ENCODE measurements around the gene RNF145.

Gene RNF145

DNA sequence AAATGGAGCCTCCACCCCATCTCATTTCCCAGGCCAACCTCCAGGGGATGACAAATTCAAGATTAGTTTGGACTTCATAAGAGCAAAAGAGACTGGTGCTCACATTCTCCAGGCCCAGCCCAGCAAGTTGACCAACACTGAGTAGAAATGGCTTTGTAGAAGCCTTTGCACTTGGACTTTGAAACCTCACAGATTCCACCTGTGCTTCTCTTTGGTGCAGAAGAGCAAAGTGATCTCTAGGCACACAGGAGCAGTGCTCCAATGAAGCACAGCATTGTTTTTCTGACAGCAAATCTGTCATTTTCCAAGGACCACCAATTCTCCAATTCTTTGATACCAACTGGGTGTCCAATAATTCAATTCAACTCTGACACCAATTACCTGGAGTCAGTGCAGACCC lies 17.1 kb upstream of the RNF145 start:
- Histone ChIP-seq H3K18ac (ENCODE audit: low read length) (no peak overlapping the region), H3K4ac (ENCODE audit: low read depth, low read length) (no peak overlapping the region), H3K36me3 (ENCODE audit: control insufficient read depth, insufficient read depth, low read length) (no peaks in the 10 kb centered on the region), H3K4me3 (ENCODE audit: low read length) (no peak overlapping the region), H3K79me1 (ENCODE audit: low read length) (no peaks in the 10 kb centered on the region), H3K79me2 (ENCODE audit: control insufficient read depth, insufficient read depth, low read length) (no peaks in the 10 kb centered on the region), H3K23ac (ENCODE audit: low read length) (no peak overlapping the region), H3K56ac (ENCODE audit: low read length) (no peak overlapping the region), H3K4me2 (ENCODE audit: low read length) (no peak overlapping the region), H3K9ac (ENCODE audit: low read length) (no peak overlapping the region), H4K5ac (ENCODE audit: low read length) (no peak overlapping the region), H2AK5ac (ENCODE audit: low read length) (no peak overlapping the region), H2BK120ac (ENCODE audit: low read depth, low read length) (no peak overlapping the region), H2BK15ac (replicated peaks; ENCODE audit: low read depth) (no peak overlapping the region), H3K27ac (ENCODE audit: low read depth, low read length) (no peak overlapping the region), H3K27me3 (ENCODE audit: insufficient read depth, low read length, poor library complexity) (no peaks in the 10 kb centered on the region), H4K8ac (ENCODE audit: low read depth, low read length) (no peak overlapping the region), H3K4me1 (ENCODE audit: control insufficient read depth, low read depth, low read length) (no peaks in the 10 kb centered on the region), H2BK5ac (ENCODE audit: low read length) (no peak overlapping the region)
- no peak for DNase-seq

DNA sequence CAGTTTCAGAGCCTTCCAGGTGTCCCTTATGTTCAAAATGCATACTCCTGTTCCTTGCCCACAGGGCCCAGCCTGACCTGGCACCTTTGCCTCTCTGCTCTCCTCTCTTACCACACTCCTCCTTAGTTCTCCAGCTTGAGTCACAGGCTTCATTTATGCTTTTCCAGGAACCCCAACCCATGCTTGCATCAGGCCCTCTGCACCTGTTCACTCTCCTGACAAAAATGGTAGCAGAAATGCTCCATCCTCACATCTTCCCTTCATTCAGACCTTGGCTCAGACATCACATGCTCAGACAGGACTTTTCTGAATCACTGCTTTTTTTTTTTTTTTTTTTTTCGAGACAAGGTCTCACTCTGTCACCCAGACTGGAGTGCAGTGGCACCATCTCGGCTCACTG lies 15.1 kb upstream of the RNF145 start:
- Histone ChIP-seq H3K79me1 (ENCODE audit: low read length) (no peaks in the 10 kb centered on the region), H2BK15ac (replicated peaks; ENCODE audit: low read depth) (no peak overlapping the region), H3K4me2 (ENCODE audit: low read length) (no peak overlapping the region), H3K4me3 (ENCODE audit: low read length) (no peak overlapping the region), H4K8ac (ENCODE audit: low read depth, low read length) (no peak overlapping the region), H2AK5ac (ENCODE audit: low read length) (no peak overlapping the region), H3K4ac (ENCODE audit: low read depth, low read length) (no peak overlapping the region), H2BK120ac (ENCODE audit: low read depth, low read length) (no peak overlapping the region), H4K5ac (ENCODE audit: low read length) (no peak overlapping the region), H3K56ac (ENCODE audit: low read length) (no peak overlapping the region), H2BK5ac (ENCODE audit: low read length) (no peak overlapping the region), H3K4me1 (ENCODE audit: control insufficient read depth, low read depth, low read length) (no peaks in the 10 kb centered on the region), H3K23ac (ENCODE audit: low read length) (no peak overlapping the region), H3K18ac (ENCODE audit: low read length) (no peak overlapping the region), H3K36me3 (ENCODE audit: control insufficient read depth, insufficient read depth, low read length) (no peaks in the 10 kb centered on the region), H3K79me2 (ENCODE audit: control insufficient read depth, insufficient read depth, low read length) (no peaks in the 10 kb centered on the region), H3K27me3 (ENCODE audit: insufficient read depth, low read length, poor library complexity) (no peaks in the 10 kb centered on the region), H3K27ac (ENCODE audit: low read depth, low read length) (no peak overlapping the region), H3K9ac (ENCODE audit: low read length) (no peak overlapping the region)
- no peak for DNase-seq
- WGBS (ENCODE audit: extremely low coverage, insufficient coverage, low lambda C conversion rate): no CpG with 5 or more reads among the region's 2 CpGs

DNA sequence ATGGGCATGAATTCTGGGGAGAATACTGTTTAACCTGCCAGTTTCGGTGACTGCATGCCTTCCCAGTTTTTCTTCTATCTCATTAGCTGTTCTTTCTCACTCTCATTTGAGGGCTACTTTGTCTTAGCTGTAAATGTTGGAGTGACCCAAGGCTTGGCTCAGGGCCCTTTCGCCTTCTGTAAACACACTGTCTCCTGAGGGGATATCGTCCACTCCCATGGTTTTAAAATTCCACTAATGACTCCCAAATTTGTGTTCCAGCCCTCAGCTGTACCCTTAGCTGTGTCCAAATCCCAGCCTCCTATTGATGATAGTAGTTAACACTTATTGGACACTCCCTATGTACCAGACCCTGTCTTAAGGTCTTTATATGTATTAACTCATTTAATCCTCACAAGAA lies 14.1 kb upstream of the RNF145 start:
- H3K4me2 ChIP-seq (ENCODE audit: low read length): no peak overlapping the region
- no peaks in the 10 kb centered on the region for H3K36me3 ChIP-seq (ENCODE audit: control insufficient read depth, insufficient read depth, low read length)
- H3K56ac ChIP-seq (ENCODE audit: low read length): no peak overlapping the region
- H3K79me2 ChIP-seq (ENCODE audit: control insufficient read depth, insufficient read depth, low read length): no peaks in the 10 kb centered on the region
- no peaks in the 10 kb centered on the region for H3K27me3 ChIP-seq (ENCODE audit: insufficient read depth, low read length, poor library complexity)
- H3K18ac ChIP-seq (ENCODE audit: low read length): no peak overlapping the region
- no peak overlapping the region for H3K27ac ChIP-seq (ENCODE audit: low read depth, low read length)
- H4K8ac ChIP-seq (ENCODE audit: low read depth, low read length): no peak overlapping the region
- no peaks in the 10 kb centered on the region for H3K79me1 ChIP-seq (ENCODE audit: low read length)
- no peak overlapping the region for H4K5ac ChIP-seq (ENCODE audit: low read length)
- no peak overlapping the region for H2BK5ac ChIP-seq (ENCODE audit: low read length)
- no CpG with 5 or more reads among the region's 3 CpGs for WGBS (ENCODE audit: extremely low coverage, insufficient coverage, low lambda C conversion rate)
- no peak for DNase-seq
- H2AK5ac ChIP-seq (ENCODE audit: low read length): no peak overlapping the region
- H2BK15ac ChIP-seq (replicated peaks; ENCODE audit: low read depth): no peak overlapping the region
- no peak overlapping the region for H3K4ac ChIP-seq (ENCODE audit: low read depth, low read length)
- H3K4me3 ChIP-seq (ENCODE audit: low read length): no peak overlapping the region
- no peak overlapping the region for H3K9ac ChIP-seq (ENCODE audit: low read length)
- no peak overlapping the region for H3K23ac ChIP-seq (ENCODE audit: low read length)
- H3K4me1 ChIP-seq (ENCODE audit: control insufficient read depth, low read depth, low read length): no peaks in the 10 kb centered on the region
- H2BK120ac ChIP-seq (ENCODE audit: low read depth, low read length): no peak overlapping the region

DNA sequence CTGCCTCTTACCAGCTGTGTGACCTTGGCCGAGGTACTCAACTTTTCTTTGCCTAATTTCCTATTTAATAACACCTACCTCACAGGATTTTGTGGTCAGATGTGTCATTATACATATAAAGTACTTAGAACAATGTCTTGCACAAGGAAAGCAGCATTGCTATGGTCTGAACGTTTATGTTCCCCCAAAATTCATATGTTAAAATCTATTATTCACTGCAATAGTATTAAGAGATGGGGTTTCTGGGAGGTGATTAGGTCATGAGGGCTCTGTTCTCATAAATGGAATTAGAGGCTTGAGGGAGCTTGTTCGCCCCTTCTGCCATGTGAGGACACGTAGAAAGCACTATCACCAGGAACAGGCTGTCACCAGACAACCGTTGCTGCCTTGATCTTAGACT lies 10.9 kb upstream of the RNF145 start:
- no CpG with 5 or more reads among the region's 5 CpGs for WGBS (ENCODE audit: extremely low coverage, insufficient coverage, low lambda C conversion rate)

DNA sequence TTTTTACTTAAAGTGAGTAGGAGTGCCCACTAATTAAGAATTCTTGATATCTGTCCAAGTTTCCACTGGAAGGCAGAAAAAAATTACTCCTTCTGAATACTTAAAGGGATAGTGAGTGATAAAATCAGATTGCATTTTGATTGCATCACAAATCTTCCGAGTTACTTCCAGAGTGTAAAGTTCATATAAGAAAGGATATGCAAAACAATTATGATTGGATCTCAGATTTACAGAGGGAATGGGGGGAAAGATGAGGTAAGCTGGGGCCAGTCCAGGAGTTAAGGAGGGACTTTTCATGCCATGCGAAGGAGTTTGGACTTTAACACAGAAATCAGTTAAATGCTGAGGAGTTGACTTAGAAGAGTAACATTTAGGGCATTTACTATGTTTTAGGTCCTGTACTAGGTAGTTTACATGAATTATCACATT lies 9.3 kb upstream of the RNF145 start:
- no peak overlapping the region for H3K4me3 ChIP-seq (ENCODE audit: low read length)
- H2BK120ac ChIP-seq (ENCODE audit: low read depth, low read length): no peak overlapping the region
- H2AK5ac ChIP-seq (ENCODE audit: low read length): no peak overlapping the region
- H4K8ac ChIP-seq (ENCODE audit: low read depth, low read length): no peak overlapping the region
- no peaks in the 10 kb centered on the region for H3K4me1 ChIP-seq (ENCODE audit: control insufficient read depth, low read depth, low read length)
- H3K27ac ChIP-seq (ENCODE audit: low read depth, low read length): no peak overlapping the region
- no peak overlapping the region for H3K18ac ChIP-seq (ENCODE audit: low read length)
- H2BK15ac ChIP-seq (replicated peaks; ENCODE audit: low read depth): no peak overlapping the region
- no peak overlapping the region for H3K4me2 ChIP-seq (ENCODE audit: low read length)
- no peak overlapping the region for H3K23ac ChIP-seq (ENCODE audit: low read length)
- no peaks in the 10 kb centered on the region for H3K79me1 ChIP-seq (ENCODE audit: low read length)
- no peak for DNase-seq
- no peaks in the 10 kb centered on the region for H3K79me2 ChIP-seq (ENCODE audit: control insufficient read depth, insufficient read depth, low read length)
- H3K56ac ChIP-seq (ENCODE audit: low read length): no peak overlapping the region
- no peak overlapping the region for H3K9ac ChIP-seq (ENCODE audit: low read length)
- H2BK5ac ChIP-seq (ENCODE audit: low read length): no peak overlapping the region
- H3K27me3 ChIP-seq (ENCODE audit: insufficient read depth, low read length, poor library complexity): no peaks in the 10 kb centered on the region
- WGBS (ENCODE audit: extremely low coverage, insufficient coverage, low lambda C conversion rate): no CpG with 5 or more reads among the region's 2 CpGs
- no peak overlapping the region for H4K5ac ChIP-seq (ENCODE audit: low read length)
- no peaks in the 10 kb centered on the region for H3K36me3 ChIP-seq (ENCODE audit: control insufficient read depth, insufficient read depth, low read length)
- no peak overlapping the region for H3K4ac ChIP-seq (ENCODE audit: low read depth, low read length)

More for the DNA sequence above, 10.9 kb upstream of the RNF145 start:
- H4K5ac ChIP-seq (ENCODE audit: low read length): no peak overlapping the region
- no peak overlapping the region for H3K23ac ChIP-seq (ENCODE audit: low read length)
- no peak overlapping the region for H2AK5ac ChIP-seq (ENCODE audit: low read length)
- no peaks in the 10 kb centered on the region for H3K36me3 ChIP-seq (ENCODE audit: control insufficient read depth, insufficient read depth, low read length)
- no peak overlapping the region for H3K56ac ChIP-seq (ENCODE audit: low read length)
- no peak overlapping the region for H3K9ac ChIP-seq (ENCODE audit: low read length)
- H3K27me3 ChIP-seq (ENCODE audit: insufficient read depth, low read length, poor library complexity): no peaks in the 10 kb centered on the region
- DNase-seq: no peak
- no peak overlapping the region for H3K4ac ChIP-seq (ENCODE audit: low read depth, low read length)
- no peaks in the 10 kb centered on the region for H3K4me1 ChIP-seq (ENCODE audit: control insufficient read depth, low read depth, low read length)
- H3K18ac ChIP-seq (ENCODE audit: low read length): no peak overlapping the region
- H4K8ac ChIP-seq (ENCODE audit: low read depth, low read length): no peak overlapping the region
- no peaks in the 10 kb centered on the region for H3K79me2 ChIP-seq (ENCODE audit: control insufficient read depth, insufficient read depth, low read length)
- H2BK5ac ChIP-seq (ENCODE audit: low read length): no peak overlapping the region
- H3K79me1 ChIP-seq (ENCODE audit: low read length): no peaks in the 10 kb centered on the region
- H3K4me2 ChIP-seq (ENCODE audit: low read length): no peak overlapping the region
- H2BK15ac ChIP-seq (replicated peaks; ENCODE audit: low read depth): no peak overlapping the region
- no peak overlapping the region for H3K27ac ChIP-seq (ENCODE audit: low read depth, low read length)
- no peak overlapping the region for H2BK120ac ChIP-seq (ENCODE audit: low read depth, low read length)
- no peak overlapping the region for H3K4me3 ChIP-seq (ENCODE audit: low read length)

DNA sequence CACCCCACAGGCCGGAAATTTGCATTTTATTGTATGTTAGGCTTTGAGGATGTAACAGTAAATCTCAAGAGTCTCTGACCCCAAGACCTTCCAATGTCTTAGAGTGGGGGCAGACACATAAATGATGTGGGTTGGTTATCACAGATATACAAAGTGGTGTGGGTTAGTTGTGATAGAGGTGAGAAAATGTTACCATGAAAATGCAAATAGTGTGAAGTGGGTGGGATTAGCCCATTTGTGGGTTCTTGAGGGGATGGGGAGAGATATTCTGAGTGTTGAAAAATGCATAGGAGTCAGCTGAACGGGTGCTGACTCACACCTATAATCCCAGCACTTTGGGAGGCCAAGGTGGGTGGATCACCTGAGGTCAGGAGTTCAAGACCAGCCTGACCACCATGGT lies 7.9 kb upstream of the RNF145 start:
- no peak overlapping the region for H3K4me3 ChIP-seq (ENCODE audit: low read length)
- H2BK120ac ChIP-seq (ENCODE audit: low read depth, low read length): no peak overlapping the region
- no peak overlapping the region for H3K56ac ChIP-seq (ENCODE audit: low read length)
- H3K27ac ChIP-seq (ENCODE audit: low read depth, low read length): no peak overlapping the region
- H2AK5ac ChIP-seq (ENCODE audit: low read length): no peak overlapping the region
- no peaks in the 10 kb centered on the region for H3K36me3 ChIP-seq (ENCODE audit: control insufficient read depth, insufficient read depth, low read length)
- no peaks in the 10 kb centered on the region for H3K27me3 ChIP-seq (ENCODE audit: insufficient read depth, low read length, poor library complexity)
- no peaks in the 10 kb centered on the region for H3K79me2 ChIP-seq (ENCODE audit: control insufficient read depth, insufficient read depth, low read length)
- WGBS (ENCODE audit: extremely low coverage, insufficient coverage, low lambda C conversion rate): no CpG with 5 or more reads among the region's 2 CpGs
- H3K4me2 ChIP-seq (ENCODE audit: low read length): no peak overlapping the region
- H2BK15ac ChIP-seq (replicated peaks; ENCODE audit: low read depth): no peak overlapping the region
- H3K9ac ChIP-seq (ENCODE audit: low read length): no peak overlapping the region
- H4K8ac ChIP-seq (ENCODE audit: low read depth, low read length): no peak overlapping the region
- no peak overlapping the region for H4K5ac ChIP-seq (ENCODE audit: low read length)
- no peak overlapping the region for H2BK5ac ChIP-seq (ENCODE audit: low read length)
- no peak for DNase-seq
- no peak overlapping the region for H3K23ac ChIP-seq (ENCODE audit: low read length)
- no peak overlapping the region for H3K4ac ChIP-seq (ENCODE audit: low read depth, low read length)
- H3K4me1 ChIP-seq (ENCODE audit: control insufficient read depth, low read depth, low read length): no peaks in the 10 kb centered on the region
- no peaks in the 10 kb centered on the region for H3K79me1 ChIP-seq (ENCODE audit: low read length)
- H3K18ac ChIP-seq (ENCODE audit: low read length): no peak overlapping the region

Data from mesendoderm (in vitro differentiated cells).